Skeletal muscle cell (primary cell): ENCODE measurements around the gene DHRS3.
"Not testable (repeated sequence)": the region's sequence is repeated elsewhere in the genome, so short reads cannot be mapped to it uniquely, and the experiment has no call there.

Experiments
- DNase-seq: peaks from one replicate; pipeline ENCODE4 v3.0.0-alpha.2; 2010; ENCODE audit warnings: low read depth
- H3K4me3 ChIP-seq: 2 replicates; pipeline ENCODE4 v1.5.1; 2011; ENCODE audit warnings: low read depth, mild to moderate bottlenecking, control low read depth, low read length, moderate library complexity

The DHRS3 gene

GRCh38 chr1:12584900-12585525, 33.0 kb downstream of the DHRS3 start:
- no peak for DNase-seq
- H3K4me3 ChIP-seq, result no peak overlapping the region

DNA sequence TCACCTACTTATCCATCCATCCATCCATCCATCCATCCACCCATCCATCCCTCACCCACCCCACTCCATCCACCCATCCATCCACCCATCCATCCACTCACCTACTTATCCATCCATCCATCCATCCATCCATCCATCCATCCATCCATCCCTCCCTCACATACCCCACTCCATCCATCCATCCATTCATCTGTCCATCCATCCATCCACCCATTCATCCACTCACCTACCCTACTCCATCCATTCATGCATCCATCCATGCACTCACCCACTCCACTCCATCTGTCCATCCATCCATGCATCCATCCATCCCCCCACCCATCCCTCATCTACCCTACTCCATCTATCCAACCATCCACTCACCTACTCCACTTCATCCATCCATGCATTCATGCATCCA, 34.5 kb downstream of the DHRS3 start:
- no peak for DNase-seq
- H3K4me3 ChIP-seq, result no peak overlapping the region

- no peak overlapping the region for H3K4me3 ChIP-seq
- no peak for DNase-seq
These were observed 35.4 kb downstream of the DHRS3 start for GRCh38 chr1:12582649-12583048.

GRCh38 chr1:12581179-12581578, 36.8 kb downstream of the DHRS3 start:
- DNase-seq, result no peak
- H3K4me3 ChIP-seq, result no peak overlapping the region

DNA sequence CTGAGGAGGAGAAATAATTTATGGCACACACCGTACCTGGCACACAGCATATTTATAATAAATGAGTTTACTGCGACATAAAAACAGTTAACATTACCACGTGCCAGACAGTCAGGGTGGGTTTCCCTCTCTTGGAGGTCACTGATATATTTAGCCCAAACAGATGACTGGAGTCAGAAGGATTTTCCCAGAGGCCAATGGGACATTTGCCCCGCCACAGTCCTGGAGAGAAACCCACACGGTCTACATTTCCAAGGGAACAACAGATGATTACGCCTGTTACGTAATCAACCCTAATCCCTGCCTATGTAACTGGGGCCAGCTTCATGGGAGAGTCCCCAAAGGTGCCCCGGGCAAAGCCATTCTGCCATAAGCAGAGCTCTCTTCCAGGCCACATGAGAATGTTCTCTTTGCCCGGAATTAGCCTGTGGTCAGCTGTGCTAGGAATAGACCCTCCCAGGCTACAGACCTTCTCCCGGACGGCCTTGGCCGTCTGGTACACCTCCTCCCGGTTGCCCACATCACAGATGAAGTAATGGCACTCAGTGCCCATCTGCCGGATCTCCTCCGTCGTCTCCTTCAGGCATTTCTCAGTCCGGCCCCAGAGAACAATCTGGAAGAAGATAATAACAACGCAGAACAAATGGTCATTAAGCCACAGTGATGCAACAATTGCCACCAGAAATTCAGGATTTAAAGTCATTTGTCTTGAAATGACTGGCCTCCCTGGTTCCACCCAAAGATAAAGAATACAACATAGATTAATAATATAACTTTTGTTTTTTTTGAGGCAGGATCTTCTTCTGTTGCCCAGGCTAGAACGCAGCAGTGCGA, 37.7 kb downstream of the DHRS3 start:
- no peak overlapping the region for H3K4me3 ChIP-seq
- DNase-seq, result no peak

GRCh38 chr1:12578860-12579422, 39.1 kb downstream of the DHRS3 start:
- no peak overlapping the region for H3K4me3 ChIP-seq
- DNase-seq, result no peak

- DNase-seq, result no peak
- no peak overlapping the region for H3K4me3 ChIP-seq
These were observed 41.0 kb downstream of the DHRS3 start for GRCh38 chr1:12577020-12577419.

- H3K4me3 ChIP-seq, result no peak overlapping the region
- DNase-seq, result no peak
These were observed 43.3 kb downstream of the DHRS3 start for GRCh38 chr1:12574757-12575139.

GRCh38 chr1:12573015-12573825, 44.8 kb downstream of the DHRS3 start:
- H3K4me3 ChIP-seq, result no peak overlapping the region
- no peak for DNase-seq

DNA sequence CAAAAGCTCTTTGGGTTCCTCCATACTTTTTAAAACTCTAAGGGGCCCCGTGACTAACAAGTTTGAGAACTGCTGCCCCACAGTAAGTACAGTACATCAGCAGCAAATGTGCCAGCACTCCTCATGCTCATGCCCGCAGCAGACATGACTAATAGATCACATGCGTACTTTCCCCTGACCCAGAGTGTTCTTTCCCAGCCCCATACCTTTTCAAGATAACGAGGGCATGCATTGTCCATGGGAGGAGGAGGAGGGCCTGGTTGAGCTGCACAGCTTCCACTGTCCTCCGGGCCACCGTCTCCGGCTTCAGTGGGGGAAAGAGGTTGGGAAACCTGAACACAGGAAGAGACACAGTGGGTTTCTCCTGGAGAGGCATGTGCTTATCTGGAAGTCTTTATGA, 45.5 kb downstream of the DHRS3 start:
- no peak overlapping the region for H3K4me3 ChIP-seq
- no peak for DNase-seq

DNA sequence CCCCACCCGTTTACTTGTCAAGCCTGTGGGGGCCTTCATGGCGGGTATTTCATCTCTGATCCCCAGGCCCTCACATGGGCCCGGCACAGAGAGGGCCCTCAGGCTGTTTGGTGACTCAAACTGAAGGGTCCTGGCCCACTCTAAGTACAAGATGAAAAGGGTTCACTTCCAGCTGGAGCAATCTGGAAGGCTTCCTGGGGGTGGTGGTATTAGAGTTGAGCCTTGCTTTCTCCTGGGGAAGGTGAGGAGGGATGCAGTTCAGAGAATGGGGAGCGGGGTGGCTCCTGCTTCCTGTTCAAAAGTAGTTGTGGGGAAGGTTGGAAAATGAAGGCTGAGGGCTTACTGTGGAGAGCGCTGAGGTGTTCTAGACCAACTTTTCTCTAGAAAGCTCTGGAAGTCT, 47.7 kb downstream of the DHRS3 start:
- no peak for DNase-seq
- no peak overlapping the region for H3K4me3 ChIP-seq

GRCh38 chr1:12568009-12568767, 49.8 kb downstream of the DHRS3 start:
- H3K4me3 ChIP-seq, result no peak overlapping the region
- DNase-seq, result no peak

DNA sequence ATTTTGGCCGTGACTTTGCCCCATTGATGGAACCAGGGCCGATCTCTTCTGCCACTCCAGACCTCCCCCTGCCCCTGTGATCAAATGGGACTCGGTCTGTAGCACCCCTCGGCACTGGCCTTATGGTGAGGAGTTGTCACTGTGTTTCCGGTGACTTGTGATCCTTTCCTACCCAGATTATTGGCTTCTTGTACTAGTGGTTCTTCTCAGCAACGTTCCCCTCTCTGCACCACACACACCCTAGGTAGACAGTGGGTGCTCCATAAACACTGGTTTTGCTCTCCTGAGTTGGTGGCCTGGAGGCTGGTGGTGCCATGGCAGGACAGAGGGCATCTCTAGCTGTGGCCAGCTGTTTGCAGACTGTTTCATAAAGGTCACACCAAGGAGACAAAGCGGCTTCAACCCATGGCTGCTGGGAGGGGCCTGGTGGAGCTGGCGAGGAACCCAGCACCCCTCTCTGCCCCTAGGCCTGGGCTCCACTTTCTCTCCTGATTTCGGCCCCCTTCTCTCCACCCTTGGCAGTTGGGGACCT, 50.7 kb downstream of the DHRS3 start:
- no peak overlapping the region for H3K4me3 ChIP-seq
- DNase-seq, result no peak

DNA sequence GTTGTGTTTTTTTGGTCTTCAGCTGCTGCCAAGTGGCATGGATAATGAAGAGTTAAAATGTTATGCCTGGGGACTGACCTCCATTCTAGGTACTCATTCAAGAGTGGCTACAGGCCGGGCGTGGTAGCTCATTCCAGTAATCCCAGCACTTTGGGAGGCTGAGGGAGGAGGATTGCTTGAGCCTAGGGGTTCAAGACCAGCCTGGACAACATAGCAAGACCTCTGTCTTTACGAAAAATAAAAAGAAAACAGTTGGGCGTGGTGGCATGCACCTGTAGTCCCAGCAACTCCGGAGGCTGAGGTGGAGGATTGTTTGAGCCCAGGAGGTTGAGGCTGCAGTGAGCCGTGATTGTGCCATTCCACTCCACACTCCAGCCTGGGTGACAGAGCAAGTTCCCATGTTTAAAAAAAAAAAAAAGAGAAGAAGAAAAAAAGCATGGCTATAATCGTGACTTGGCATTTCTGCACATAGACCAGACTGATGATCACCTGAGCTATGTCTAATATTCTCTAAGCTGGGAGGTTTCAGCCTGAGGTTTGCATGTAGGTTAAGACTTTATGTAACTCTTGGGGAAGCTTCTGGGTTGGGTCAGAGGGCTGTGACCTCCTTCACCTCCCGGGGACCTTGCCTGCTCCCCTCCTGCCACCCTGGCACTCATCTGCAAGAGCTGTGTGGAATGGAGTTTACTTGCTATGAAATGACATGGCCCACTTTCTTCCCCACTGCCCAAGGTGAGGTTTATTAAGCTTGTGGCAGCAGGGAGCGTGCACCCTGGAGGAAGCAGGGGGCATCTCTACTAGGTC, 51.3 kb downstream of the DHRS3 start:
- no peak overlapping the region for H3K4me3 ChIP-seq
- no peak for DNase-seq

DNA sequence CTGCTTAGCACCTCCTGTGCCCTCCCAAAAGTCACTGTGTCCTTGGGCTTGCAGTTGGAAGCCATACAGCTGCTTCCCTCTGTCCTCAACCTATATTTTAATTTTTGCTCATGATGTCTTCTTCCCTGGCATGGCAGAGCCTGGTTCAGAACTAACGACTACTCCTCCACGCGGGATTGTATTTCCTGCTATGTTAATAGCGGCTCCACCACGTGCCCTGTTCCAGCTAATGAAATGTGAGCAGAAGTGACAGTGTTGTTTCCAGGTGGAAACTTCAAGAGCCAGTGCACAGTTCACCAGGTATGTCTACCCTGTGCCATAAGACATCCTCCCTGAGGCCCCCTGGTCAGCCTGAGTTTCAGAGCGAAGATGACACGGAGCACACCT, 52.1 kb downstream of the DHRS3 start:
- H3K4me3 ChIP-seq, result no peak overlapping the region
- DNase-seq, result no peak

DNA sequence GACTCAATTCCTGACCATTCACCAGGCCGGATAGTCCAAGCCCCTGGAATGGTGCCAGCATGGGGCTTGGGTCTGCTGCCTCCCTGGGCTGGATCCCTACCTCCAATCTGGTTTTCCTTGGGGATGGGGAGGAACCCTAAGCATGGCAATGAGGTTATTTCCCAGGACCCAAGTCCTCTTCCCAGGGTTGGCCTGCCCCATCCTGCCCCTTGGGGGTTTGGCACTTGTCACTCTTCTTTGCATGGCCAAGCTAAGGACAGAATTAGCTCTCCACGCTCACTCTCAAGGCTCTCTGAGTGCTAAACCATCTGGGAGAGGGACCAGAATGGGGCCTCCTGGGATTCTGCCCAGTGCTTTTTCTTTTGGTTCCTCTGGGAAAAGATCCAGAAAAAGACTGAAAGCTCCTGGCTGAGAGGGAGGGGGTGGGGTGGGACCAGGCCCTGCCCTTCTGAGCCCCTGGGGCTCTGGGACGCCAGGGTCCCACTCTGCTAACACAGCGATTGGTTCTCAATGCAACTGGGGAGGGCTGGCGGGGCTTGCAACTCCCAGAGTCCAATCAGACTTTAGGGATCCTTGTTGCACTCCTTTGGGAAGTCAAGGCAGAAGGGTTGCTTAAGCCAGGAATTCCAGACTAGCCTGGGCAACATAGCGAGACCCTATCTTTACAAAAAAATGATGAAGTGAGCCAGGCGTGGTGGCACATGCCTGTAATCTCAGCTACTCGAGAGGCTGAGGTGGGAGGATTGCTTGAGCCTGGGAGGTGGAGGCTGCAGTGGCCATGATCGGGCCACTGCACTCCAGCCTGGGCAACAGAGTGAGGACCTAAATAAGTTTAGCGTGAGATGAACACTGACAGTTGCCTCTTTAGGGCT, 52.7 kb downstream of the DHRS3 start:
- no peak for DNase-seq

GRCh38 chr1:12564251-12564650, 53.8 kb downstream of the DHRS3 start:
- not testable (repeated sequence) for H3K4me3 ChIP-seq, DNase-seq

More for the DNA sequence above, 52.7 kb downstream of the DHRS3 start:
- no peak overlapping the region for H3K4me3 ChIP-seq
